HepG2 (cell line): ENCODE measurements around the gene TGFBI. TPM values are rescaled to one million over a fixed set of nuclear protein-coding genes. Genes with fewer than 3 reads are reported as not detected.

Source experiments
- AKNA ChIP-seq: sonication (generic); formaldehyde crosslinking; IDR thresholded peaks from 2 replicates; pipeline ENCODE4 v1.4.0; 2020; ENCODE audit warnings: missing genetic modification reagents, borderline replicate concordance
- ARID5B ChIP-seq: IDR thresholded peaks from 2 replicates; pipeline ENCODE4 v1.4.0; 2020; ENCODE audit warnings: mild to moderate bottlenecking, missing genetic modification reagents
- CEBPG ChIP-seq: IDR thresholded peaks from 2 replicates; pipeline ENCODE4 v1.6.1; 2016
- GATAD2A ChIP-seq: IDR thresholded peaks from 2 replicates; pipeline ENCODE4 v1.6.1; 2016
- HNF1B ChIP-seq: sonication (generic); formaldehyde crosslinking; IDR thresholded peaks from 2 replicates; pipeline ENCODE4 v1.5.1; 2020; ENCODE audit warnings: mild to moderate bottlenecking, moderate library complexity, missing genetic modification reagents
- HNRNPK ChIP-seq: fragments of 200-400 bp; formaldehyde crosslinking; IDR thresholded peaks from 2 replicates; pipeline ENCODE4 v1.6.1; 2018; ENCODE audit warnings: low read length, low read depth, moderate library complexity, mild to moderate bottlenecking; ENCODE audit not compliant: poor library complexity, severe bottlenecking
- ISL2 ChIP-seq: sonication (generic); formaldehyde crosslinking; IDR thresholded peaks from 2 replicates; pipeline ENCODE4 v1.5.0; 2020; ENCODE audit warnings: missing genetic modification reagents
- KLF15 ChIP-seq: sonication (generic); formaldehyde crosslinking; IDR thresholded peaks from 2 replicates; pipeline ENCODE4 v1.8.1; 2023; ENCODE audit warnings: borderline replicate concordance, mild to moderate bottlenecking, inconsistent platforms, missing genetic modification reagents, mixed read lengths
- NCOR1 ChIP-seq: fragments of 200-600 bp; sonication (generic); IDR thresholded peaks from 2 replicates; pipeline ENCODE4 v1.7.0; 2017; ENCODE audit warnings: antibody characterized with exemption, low read length, borderline replicate concordance
- POGK ChIP-seq: sonication (generic); formaldehyde crosslinking; conservative IDR thresholded peaks from 2 replicates; pipeline ENCODE4 v1.8.0; 2022; ENCODE audit warnings: mild to moderate bottlenecking, moderate library complexity, missing genetic modification reagents
- RXRB ChIP-seq: IDR thresholded peaks from 2 replicates; pipeline ENCODE4 v1.6.1; 2016; ENCODE audit warnings: borderline replicate concordance, missing genetic modification reagents, missing compliant biosample characterization
- THRA ChIP-seq: sonication (generic); formaldehyde crosslinking; IDR thresholded peaks from 2 replicates; pipeline ENCODE4 v1.4.0; 2020; ENCODE audit warnings: missing genetic modification reagents, borderline replicate concordance
- YEATS2 ChIP-seq: sonication (generic); formaldehyde crosslinking; IDR thresholded peaks from 2 replicates; pipeline ENCODE4 v1.4.0; 2020; ENCODE audit warnings: missing genetic modification reagents, borderline replicate concordance
- ZFX ChIP-seq: sonication (generic); formaldehyde crosslinking; IDR thresholded peaks from 2 replicates; pipeline ENCODE4 v1.4.0; 2020; ENCODE audit warnings: mild to moderate bottlenecking, low read depth, missing genetic modification reagents, moderate library complexity
- ZNF629 ChIP-seq: sonication (generic); formaldehyde crosslinking; conservative IDR thresholded peaks from 2 replicates; pipeline ENCODE4 v1.5.0; 2020; ENCODE audit warnings: missing genetic modification reagents
- ZNF660 ChIP-seq: sonication (generic); formaldehyde crosslinking; IDR thresholded peaks from 2 replicates; pipeline ENCODE4 v1.5.1; 2020; ENCODE audit warnings: mild to moderate bottlenecking, low read depth, missing genetic modification reagents, borderline replicate concordance
- polyA plus RNA-seq, 8 experiments: library from polyadenylated mRNA; depleted of rRNA in 3 of 8; stranded (reverse) in 7 of 8; unstranded in 1 of 8; fragments of >200 nt; fragmentation: Illumina TruSeq in 4 of 8; extraction: Trizol in 4 of 8; gene quantifications; 2 replicates each; pipeline versions ENCODE4 v1.2.1 to v1.2.3, GENCODE V29; 2011 to 2016; ENCODE audit warnings: low read depth in 4 of 8, missing spikeins in 1 of 8, mixed read lengths in 1 of 8; ENCODE audit not compliant: insufficient read depth in 1 of 8
- total RNA-seq, 5 experiments: library from RNA; depleted of rRNA; stranded (reverse); fragments of >200 nt; fragmentation: Illumina TruSeq; extraction: Trizol; gene quantifications; 2 replicates each; pipeline ENCODE4 v1.2.3, GENCODE V29; 2016; ENCODE audit warnings: low read depth in 1 of 5

Gene TGFBI
- total and polyA plus RNA-seq, 2 of the 13 experiments (the other 11 are each of a cell fraction or from before 2014, with no cell fraction given), result 275 to 457 TPM

- TF ChIP-seq AKNA (no peak), HNRNPK (peak; percentile 31), YEATS2 (CRISPR knock-in tag) (peak; percentile 5; the same call in 1 of the 2 replicates), HNF1B (CRISPR knock-in tag) (no peak), NCOR1 (peak; percentile 57; the same call in 1 of the 2 replicates), POGK (CRISPR knock-in tag) (no peak), CEBPG (peak; percentile 97), ARID5B (peak; percentile 75), THRA (CRISPR knock-in tag) (peak; percentile 10; the same call in 1 of the 2 replicates), ZFX (CRISPR knock-in tag) (no peak), ISL2 (CRISPR knock-in tag) (0 out of 2 replicates have a peak, but pooled peaks have one; percentile 17), KLF15 (CRISPR knock-in tag) (no peak), GATAD2A (CRISPR knock-in tag) (peak; percentile 71), ZNF660 (no peak), RXRB (no peak), ZNF629 (CRISPR knock-in tag) (peak; percentile 62; the same call in 1 of the 2 replicates)
These were observed 38.6 kb downstream of the TGFBI start (continued) for GRCh38 chr5:136067422-136067821.
